ENCODE results near the gene SMCO2.

GRCh38 chr12:27545665-27546064, 99.1 kb downstream of the SMCO2 start:
- TF ChIP-seq CTCF (IDR thresholded peaks at IDR 0.05; ENCODE audit: low read depth, low read length, missing input control): no peak
- TF ChIP-seq RAD21 (IDR thresholded peaks at IDR 0.05): no peak

Measured in liver (tissue), 3 donors.